Measurements from ENCODE around the gene PLA2G4D.

The PLA2G4D gene

GRCh38 chr15:42070279-42070975, 23.9 kb downstream of the PLA2G4D start:
- DNase-seq: no peak

DNA sequence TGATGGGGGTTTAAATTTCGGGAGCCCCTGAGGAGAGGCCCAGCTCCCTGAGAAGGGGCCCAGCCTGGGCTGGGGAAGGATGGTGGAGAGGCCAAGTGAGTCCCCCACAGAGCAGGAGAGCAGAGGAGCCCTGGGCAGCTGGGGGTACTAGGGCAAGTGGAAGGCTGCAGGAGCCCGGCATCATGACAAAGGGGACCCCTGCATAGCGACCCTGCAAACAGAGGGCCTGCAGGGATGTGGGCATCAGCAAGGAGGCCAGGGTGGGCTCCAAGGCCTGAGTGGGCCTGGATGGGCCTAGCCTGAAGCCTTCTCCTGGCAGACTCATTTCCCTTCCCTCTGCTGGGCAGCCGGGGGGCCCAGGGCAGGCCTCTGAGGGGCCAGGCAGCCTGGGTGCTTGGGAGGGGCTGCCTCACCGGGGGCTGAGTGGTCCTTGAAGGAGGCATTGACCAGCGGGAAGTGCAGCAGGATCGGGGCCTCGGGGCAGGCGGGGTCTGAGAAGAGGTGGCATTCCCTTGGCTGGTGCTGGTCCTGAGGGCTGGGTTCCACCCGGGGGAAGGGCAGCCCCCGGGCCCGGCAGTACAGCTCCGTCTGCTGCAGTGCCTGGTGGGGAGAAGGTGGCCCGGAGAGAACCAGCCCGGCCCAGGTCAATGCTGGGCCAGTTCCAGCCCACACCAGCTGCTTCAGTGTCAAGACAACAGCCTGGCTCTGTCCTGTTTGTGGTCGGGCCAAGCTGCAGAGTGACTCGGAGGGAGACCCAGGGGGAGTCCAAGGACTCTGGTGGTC, 24.7 kb downstream of the PLA2G4D start:
- no peak for DNase-seq

DNA sequence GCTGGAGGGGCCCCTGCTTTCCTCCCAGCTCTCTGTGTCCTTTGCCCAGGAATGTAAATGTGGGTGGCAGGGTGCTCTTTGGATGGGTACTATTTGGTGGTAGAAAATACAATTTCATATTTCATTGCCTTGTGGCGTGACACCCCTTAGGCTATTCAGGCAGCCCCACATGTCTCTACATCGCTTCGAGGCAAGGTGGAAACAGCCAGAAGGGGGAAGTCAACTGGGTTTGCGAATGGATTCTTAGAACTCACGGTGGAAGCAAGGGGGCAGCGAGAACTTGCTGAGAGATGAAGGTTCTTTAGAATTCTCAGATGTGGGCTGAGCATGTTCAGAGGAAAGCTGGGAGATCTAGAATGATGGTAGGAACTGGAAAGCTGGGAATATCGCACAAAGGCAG, 25.3 kb downstream of the PLA2G4D start:
- DNase-seq: no peak

GRCh38 chr15:42068601-42069000, 25.8 kb downstream of the PLA2G4D start:
- no peak for DNase-seq

GRCh38 chr15:42066764-42067415, 27.5 kb downstream of the PLA2G4D start:
- no peak for DNase-seq

DNA sequence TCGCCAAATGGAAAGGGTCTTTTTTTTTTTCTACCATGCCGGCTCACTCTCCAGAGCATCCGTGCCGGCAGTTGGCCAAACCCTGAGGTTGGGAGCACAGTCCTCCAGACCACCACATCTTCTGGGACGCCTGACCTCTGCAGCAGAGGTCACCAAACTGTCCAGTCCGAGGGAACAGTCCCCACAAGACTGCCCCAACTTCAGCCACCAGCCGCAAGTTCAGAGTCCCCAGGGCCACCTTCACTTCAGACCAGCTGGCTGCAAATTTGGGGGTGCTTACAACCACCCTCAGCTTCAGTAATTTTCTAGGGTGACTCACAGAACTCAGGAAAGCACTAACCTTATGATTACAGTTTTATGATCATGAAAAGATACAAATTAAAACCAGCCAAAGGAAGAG, 28.9 kb downstream of the PLA2G4D start:
- DNase-seq: no peak

DNA sequence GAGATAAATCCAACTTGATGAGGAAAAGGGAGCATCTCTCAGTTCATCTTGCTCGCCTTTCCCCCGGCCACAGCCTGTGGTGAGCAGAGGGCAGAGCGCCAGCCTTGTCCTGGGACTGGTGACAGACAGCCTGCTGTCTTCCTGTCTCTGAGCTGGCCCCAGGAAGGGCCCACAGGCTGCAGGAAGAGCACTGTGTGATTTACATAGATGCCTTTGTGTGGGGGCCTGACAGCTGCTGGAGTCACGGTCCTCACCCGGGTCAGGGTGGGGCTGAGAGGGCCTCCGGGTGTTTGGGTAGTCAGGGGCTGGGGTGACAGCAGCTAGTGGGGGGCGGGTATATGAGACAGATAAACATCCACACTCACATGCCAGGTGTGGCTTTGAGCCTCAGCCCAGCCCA, 29.3 kb downstream of the PLA2G4D start:
- no peak for DNase-seq

GRCh38 chr15:42064271-42064670, 30.1 kb downstream of the PLA2G4D start:
- no peak for DNase-seq

DNA sequence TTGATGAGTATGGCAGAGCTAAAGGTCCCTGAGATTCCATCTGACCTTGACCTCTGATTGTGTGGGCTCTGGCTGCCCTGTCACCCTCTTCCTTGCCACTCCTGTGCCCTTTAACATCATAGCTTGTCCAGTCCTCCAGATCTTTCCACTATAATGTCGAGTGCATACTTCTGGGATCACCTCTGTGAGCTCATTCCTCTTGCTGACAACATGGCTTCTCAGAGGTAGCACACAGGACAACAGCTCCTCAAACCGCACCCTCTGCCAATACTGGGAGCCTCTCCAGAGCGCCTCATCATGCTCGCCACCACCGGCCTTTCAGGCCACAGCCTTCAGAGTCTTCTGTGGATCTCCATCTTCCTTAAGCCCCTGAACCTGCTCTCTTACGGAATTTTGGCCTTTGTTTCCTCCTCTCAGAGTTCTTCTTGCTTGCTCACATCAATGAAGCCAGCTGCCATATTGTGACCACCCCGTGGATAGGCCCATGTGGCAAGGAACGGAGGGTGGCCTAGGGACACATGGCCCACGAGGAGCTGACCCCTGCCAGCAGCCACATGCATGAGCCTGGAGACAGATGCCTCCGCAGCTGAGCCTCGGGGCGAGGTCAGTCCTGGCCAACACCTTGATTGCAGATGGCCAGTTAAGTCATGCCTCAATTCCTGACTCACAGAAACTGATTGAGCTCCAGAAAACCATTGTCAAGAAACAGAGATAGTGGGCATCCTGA, 31.1 kb downstream of the PLA2G4D start:
- no peak for DNase-seq

DNA sequence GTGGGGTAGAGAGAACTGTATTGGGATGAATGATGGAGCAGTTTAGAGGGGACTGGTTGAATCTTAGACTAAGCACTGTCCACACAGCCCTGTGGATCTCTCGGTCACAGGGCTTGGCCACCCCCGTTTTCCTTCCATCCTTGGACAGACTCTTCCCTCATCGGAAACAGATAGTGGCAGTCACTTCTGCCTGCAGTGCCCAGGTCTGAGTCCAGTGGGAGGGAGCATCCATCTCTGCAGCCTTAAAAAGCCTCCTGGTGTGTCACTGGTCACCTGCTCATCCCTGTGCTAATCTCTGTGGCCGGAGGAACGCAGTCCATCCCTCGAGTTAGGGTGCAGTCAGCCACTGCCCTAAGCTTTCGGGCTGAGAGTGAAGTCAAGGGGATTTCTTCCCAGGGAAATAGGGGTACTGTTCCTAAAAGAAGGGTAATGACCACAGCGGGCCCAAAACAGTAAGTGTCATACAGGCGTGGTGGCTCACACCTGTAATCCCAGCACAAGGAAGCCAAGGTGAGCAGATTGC, 32.0 kb downstream of the PLA2G4D start:
- DNase-seq: no peak

GRCh38 chr15:42060797-42061196, 33.6 kb downstream of the PLA2G4D start:
- DNase-seq: no peak

DNA sequence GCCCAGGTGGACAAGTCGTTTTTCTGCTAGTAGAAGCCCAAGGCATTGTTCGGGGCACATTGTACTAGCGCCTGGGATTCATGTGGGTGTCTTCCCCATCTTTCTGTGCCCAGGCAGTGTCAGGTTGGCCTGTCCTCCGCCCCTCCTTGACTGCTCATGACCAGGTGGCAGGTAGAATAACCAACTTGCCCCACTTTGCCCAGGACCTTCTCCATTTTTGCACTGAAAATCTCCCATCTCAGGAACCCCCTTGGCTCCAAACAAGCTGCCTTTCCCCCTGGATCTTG, 33.9 kb downstream of the PLA2G4D start:
- no peak for DNase-seq

- DNase-seq: peak; percentile 21
Observed at GRCh38 chr15:42059661-42060476, 34.5 kb downstream of the PLA2G4D start.

GRCh38 chr15:42058791-42059190, 35.6 kb downstream of the PLA2G4D start:
- DNase-seq: no peak

DNA sequence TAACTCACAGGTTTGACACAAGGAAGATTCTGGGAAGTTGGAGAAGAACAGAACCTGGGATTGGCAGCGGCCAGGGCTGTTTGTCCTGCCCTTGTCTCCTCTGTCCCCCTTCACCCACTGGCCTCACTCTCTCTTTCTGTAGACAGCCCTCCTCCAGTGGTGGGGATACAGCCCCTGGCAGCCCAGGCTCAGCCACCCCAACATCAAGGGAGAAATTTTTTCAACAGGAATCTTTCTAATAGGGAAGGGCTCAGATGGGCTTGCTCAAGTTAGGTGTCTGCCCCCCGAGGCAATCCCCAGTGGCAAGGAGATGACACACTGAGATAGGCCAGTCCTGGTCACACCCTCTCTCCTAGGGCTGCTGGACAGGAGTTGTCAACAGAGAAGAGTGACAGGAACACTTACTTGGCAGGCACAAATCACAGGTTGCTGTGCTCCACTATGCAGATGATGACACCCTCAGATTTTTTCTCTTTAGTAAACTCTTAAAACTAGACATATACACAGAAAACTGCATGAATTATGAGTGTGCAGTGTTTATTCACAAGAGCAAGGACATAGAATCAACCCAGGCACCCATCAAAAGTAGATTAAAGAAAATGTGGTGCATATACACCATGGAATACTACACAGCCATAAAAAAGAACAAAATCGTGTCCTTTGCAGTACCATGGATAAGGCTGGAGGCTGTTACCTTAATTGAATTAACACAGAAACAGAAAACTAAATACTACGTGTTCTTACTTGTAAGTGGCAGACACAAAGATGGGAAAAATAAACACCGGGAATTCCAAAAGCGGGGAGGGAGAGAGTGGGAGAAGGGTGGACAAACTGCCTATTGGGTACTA, 36.3 kb downstream of the PLA2G4D start:
- no peak for DNase-seq

DNA sequence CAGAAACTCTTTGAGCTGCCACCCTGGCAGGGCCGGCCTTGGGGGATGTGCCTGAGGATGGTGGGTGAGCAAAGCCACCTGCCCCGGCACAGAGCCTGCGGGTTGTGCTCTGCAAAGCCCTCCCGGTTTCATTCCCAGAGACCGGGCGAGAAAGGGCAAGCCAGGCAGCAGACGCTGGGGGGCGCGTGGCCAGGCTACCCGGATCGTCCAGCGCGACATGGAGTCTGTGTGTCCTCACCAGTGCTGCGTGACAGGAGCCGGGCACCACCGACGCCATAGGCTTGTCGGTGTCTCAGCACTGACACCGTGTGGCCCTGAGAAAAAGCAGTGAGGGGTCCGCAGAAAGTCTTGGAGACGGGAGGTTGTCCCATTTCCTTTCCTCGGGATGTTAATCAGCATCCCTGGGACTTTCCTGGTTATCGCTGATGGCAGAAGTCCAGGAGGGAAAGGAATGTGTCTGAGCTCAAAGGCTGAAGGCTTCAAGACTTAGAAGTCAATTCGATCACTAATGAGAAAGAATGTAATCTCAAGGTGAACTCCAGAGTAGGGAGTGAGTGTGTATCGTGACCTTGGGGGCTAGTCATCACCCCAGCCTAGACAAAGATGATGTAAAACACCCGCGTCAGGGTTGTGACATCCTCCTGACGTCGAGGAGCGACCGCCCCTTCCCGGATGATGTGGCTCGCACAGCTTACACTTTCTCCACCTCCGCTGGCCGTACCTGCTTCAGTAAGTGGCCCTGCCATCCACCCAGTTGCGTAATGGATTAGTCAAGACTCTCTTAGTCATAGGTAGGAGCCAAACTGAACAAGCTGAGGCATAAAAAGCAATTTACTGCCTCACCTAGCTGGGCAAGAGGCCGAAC, 37.2 kb downstream of the PLA2G4D start:
- peak; percentile 58 for DNase-seq

DNA sequence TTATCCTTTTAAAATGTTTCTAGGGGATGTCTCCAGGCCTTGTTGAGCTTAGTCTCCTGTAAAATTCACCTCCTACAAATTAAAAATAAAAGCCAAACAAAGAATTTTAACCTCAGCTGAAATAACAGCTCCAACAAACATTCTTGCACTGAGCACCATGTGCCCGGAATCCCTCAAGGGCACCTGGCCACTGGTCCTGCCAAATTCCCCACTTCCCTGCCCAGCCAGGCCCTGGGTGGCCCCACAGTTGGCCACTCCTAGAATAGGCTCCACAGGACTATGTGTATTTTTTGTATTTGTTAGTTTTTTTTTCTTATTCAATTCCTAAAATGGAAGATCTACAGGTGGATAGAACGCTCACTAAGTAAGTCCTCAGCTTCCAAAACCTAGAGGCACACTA, 40.4 kb downstream of the PLA2G4D start:
- no peak for DNase-seq

DNA sequence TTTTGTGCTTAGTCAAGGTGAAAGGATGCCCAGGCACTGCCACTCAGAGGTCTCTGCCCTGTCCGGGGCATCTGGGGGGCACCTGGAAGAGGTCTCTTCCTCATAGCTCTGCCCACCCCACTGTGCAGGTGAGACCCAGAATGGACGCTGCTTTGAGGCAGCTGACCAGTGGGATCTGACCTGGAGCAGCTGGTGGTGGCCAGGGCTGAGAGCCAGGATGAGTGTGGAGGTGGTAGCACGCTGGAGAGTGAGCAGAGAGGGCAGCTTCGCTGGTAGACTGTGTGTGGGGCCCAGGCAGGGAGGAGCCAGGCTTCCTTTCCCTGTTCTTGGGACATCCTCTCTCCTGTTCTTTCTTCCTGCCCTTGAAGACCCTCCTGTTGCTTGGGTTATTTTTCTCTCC, 41.4 kb downstream of the PLA2G4D start:
- DNase-seq: no peak

- no peak for DNase-seq
Observed at GRCh38 chr15:42050484-42051255, 43.7 kb downstream of the PLA2G4D start.

GRCh38 chr15:42048821-42049200, 45.6 kb downstream of the PLA2G4D start:
- DNase-seq: no peak
